ENCODE results near the gene USP22.
"Not testable (repeated sequence)": the region's sequence is repeated elsewhere in the genome, so short reads cannot be mapped to it uniquely, and the experiment has no call there.

USP22 gene

GRCh38 chr17:20993863-20994778 is 48.7 kb downstream of the USP22 start:
- DNase-seq: no peak
- in situ Hi-C loops (cut with MboI; ENCODE audit: low pct_unique_long_range_greater_than_20kb, low sequenced_read_pairs): no loop called here

GRCh38 chr17:20992987-20993862 is 49.6 kb downstream of the USP22 start:
- in situ Hi-C loops (cut with MboI; ENCODE audit: low pct_unique_long_range_greater_than_20kb, low sequenced_read_pairs): no loop called here
- peak; percentile 79 for DNase-seq

GRCh38 chr17:20992416-20992815 is 50.4 kb downstream of the USP22 start:
- in situ Hi-C loops (cut with MboI; ENCODE audit: low pct_unique_long_range_greater_than_20kb, low sequenced_read_pairs): no loop called here

GRCh38 chr17:20991276-20992037 is 51.4 kb downstream of the USP22 start:
- in situ Hi-C loops (cut with MboI; ENCODE audit: low pct_unique_long_range_greater_than_20kb, low sequenced_read_pairs): no loop called here
- no peak for DNase-seq

More at GRCh38 chr17:20992416-20992815, 50.4 kb downstream of the USP22 start:
- no peak for DNase-seq

- no peak for DNase-seq
- in situ Hi-C loops (cut with MboI; ENCODE audit: low pct_unique_long_range_greater_than_20kb, low sequenced_read_pairs): no loop called here
Measured at GRCh38 chr17:20989991-20990855, 52.6 kb downstream of the USP22 start.

- in situ Hi-C loops (cut with MboI; ENCODE audit: low pct_unique_long_range_greater_than_20kb, low sequenced_read_pairs): no loop called here
Measured at GRCh38 chr17:20989481-20989880, 53.3 kb downstream of the USP22 start.

GRCh38 chr17:20988896-20989295 is 53.9 kb downstream of the USP22 start:
- no peak for DNase-seq
- in situ Hi-C loops (cut with MboI; ENCODE audit: low pct_unique_long_range_greater_than_20kb, low sequenced_read_pairs): no loop called here

More at GRCh38 chr17:20989481-20989880, 53.3 kb downstream of the USP22 start:
- DNase-seq: no peak

GRCh38 chr17:20988001-20988636 is 54.7 kb downstream of the USP22 start:
- DNase-seq: no peak
- in situ Hi-C loops (cut with MboI; ENCODE audit: low pct_unique_long_range_greater_than_20kb, low sequenced_read_pairs): no loop called here

- DNase-seq: no peak
- in situ Hi-C loops (cut with MboI; ENCODE audit: low pct_unique_long_range_greater_than_20kb, low sequenced_read_pairs): no loop called here
Measured at GRCh38 chr17:20987511-20987910, 55.3 kb downstream of the USP22 start.

GRCh38 chr17:20986767-20987510 is 55.9 kb downstream of the USP22 start:
- DNase-seq: no peak
- in situ Hi-C loops (cut with MboI; ENCODE audit: low pct_unique_long_range_greater_than_20kb, low sequenced_read_pairs): no loop called here

GRCh38 chr17:20983359-20983637 is 59.5 kb downstream of the USP22 start:
- in situ Hi-C loops (cut with MboI; ENCODE audit: low pct_unique_long_range_greater_than_20kb, low sequenced_read_pairs): no loop called here

GRCh38 chr17:20982589-20983358 is 60.0 kb downstream of the USP22 start:
- in situ Hi-C loops (cut with MboI; ENCODE audit: low pct_unique_long_range_greater_than_20kb, low sequenced_read_pairs): no loop called here
- DNase-seq: no peak

More at GRCh38 chr17:20983359-20983637, 59.5 kb downstream of the USP22 start:
- no peak for DNase-seq

- no peak for DNase-seq
- in situ Hi-C loops (cut with MboI; ENCODE audit: low pct_unique_long_range_greater_than_20kb, low sequenced_read_pairs): no loop called here
Measured at GRCh38 chr17:20981046-20981920, 61.5 kb downstream of the USP22 start.

GRCh38 chr17:20979792-20980083 is 63.1 kb downstream of the USP22 start:
- in situ Hi-C loops (cut with MboI; ENCODE audit: low pct_unique_long_range_greater_than_20kb, low sequenced_read_pairs): no loop called here
- no peak for DNase-seq

GRCh38 chr17:20979007-20979791 is 63.6 kb downstream of the USP22 start:
- DNase-seq; in situ Hi-C loops (cut with MboI; ENCODE audit: low pct_unique_long_range_greater_than_20kb, low sequenced_read_pairs): not testable (repeated sequence)
